NCI-H2196 treated with DMSO at 0.1 percent for 48 hours (cell line): ENCODE data around the gene AFAP1L1.
"Not testable (repeated sequence)": the region's sequence is repeated elsewhere in the genome, so short reads cannot be mapped to it uniquely, and the experiment has no call there.

Experiments used
- DNase-seq: peaks from one replicate; lab custom pipeline; 2025; ENCODE audit not compliant: unreplicated experiment; lab: John Stamatoyannopoulos, UW

Gene AFAP1L1

GRCh38 chr5:149260761-149261160, 10.9 kb upstream of the AFAP1L1 start:
- no peak for DNase-seq

- no peak for DNase-seq
Observed at GRCh38 chr5:149261246-149261645, 10.4 kb upstream of the AFAP1L1 start.

- DNase-seq = no peak
Observed at GRCh38 chr5:149262315-149262714, 9.3 kb upstream of the AFAP1L1 start.

- DNase-seq = peak; percentile 36
Observed at GRCh38 chr5:149264439-149265067, 7.1 kb upstream of the AFAP1L1 start.

- no peak for DNase-seq
Observed at GRCh38 chr5:149265068-149265465, 6.6 kb upstream of the AFAP1L1 start.

GRCh38 chr5:149265597-149265996, 6.1 kb upstream of the AFAP1L1 start:
- DNase-seq = no peak

- no peak for DNase-seq
Observed at GRCh38 chr5:149267241-149267973, 4.3 kb upstream of the AFAP1L1 start.

GRCh38 chr5:149268928-149269557, 2.6 kb upstream of the AFAP1L1 start:
- peak; percentile 9 for DNase-seq

GRCh38 chr5:149271195-149271715, 404 bp upstream of the AFAP1L1 start:
- DNase-seq = no peak

GRCh38 chr5:149272781-149273180, 1.1 kb downstream of the AFAP1L1 start:
- not testable (repeated sequence) for DNase-seq

- no peak for DNase-seq
Observed at GRCh38 chr5:149273237-149273636, 1.6 kb downstream of the AFAP1L1 start.

- no peak for DNase-seq
Observed at GRCh38 chr5:149273950-149274349, 2.3 kb downstream of the AFAP1L1 start.

- no peak for DNase-seq
Observed at GRCh38 chr5:149274939-149275338, 3.3 kb downstream of the AFAP1L1 start.

GRCh38 chr5:149277801-149278200, 6.1 kb downstream of the AFAP1L1 start:
- DNase-seq = no peak

GRCh38 chr5:149278451-149279210, 7.0 kb downstream of the AFAP1L1 start:
- DNase-seq = no peak

GRCh38 chr5:149279661-149280060, 8.0 kb downstream of the AFAP1L1 start:
- DNase-seq = no peak

- no peak for DNase-seq
Observed at GRCh38 chr5:149280124-149280523, 8.5 kb downstream of the AFAP1L1 start.

GRCh38 chr5:149280802-149281201, 9.1 kb downstream of the AFAP1L1 start:
- DNase-seq = no peak

- no peak for DNase-seq
Observed at GRCh38 chr5:149282027-149282965, 10.6 kb downstream of the AFAP1L1 start.

- DNase-seq = no peak
Observed at GRCh38 chr5:149282966-149283332, 11.3 kb downstream of the AFAP1L1 start.
